HG02885 (cell line): Measurements from ENCODE around the gene FALEC.
A peak's percentile ranks its signal among the peaks of the same experiment; 100 is the strongest.
"Not testable (repeated sequence)": the region's sequence is repeated elsewhere in the genome, so short reads cannot be mapped to it uniquely, and the experiment has no call there.

ENCODE experiments used
- ATAC-seq: cut with Tn5 transposase; IDR thresholded peaks from one replicate; pipeline ENCODE4 v1.9.1; 2021; ENCODE audit warnings: mild to moderate bottlenecking; ENCODE audit not compliant: unreplicated experiment, poor library complexity

The FALEC gene

DNA sequence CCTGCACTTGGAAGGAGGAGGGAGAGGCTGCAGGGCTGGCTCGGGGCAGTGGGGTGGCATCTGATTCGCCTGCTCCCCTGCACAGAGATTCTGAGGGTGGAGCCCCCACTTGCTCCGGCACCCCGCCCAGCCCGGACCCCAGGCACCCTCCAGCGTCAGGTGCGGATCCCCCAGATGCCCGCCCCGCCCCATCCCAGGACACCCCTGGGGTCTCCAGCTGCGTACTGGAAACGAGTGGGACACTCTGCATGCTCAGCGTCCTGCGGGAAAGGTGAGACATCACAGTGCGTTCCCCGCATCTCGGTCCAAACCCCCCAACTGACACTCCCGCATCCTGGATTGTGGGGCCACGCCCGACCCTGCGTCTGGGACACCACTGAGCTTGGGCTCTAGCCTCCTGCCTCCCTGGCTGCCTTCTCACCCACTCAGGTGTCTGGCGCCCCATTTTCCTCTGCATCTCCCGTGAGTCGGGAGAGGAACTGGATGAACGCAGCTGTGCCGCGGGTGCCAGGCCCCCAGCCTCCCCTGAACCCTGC lies 41.6 kb downstream of the FALEC start:
- ATAC-seq, result no peak

DNA sequence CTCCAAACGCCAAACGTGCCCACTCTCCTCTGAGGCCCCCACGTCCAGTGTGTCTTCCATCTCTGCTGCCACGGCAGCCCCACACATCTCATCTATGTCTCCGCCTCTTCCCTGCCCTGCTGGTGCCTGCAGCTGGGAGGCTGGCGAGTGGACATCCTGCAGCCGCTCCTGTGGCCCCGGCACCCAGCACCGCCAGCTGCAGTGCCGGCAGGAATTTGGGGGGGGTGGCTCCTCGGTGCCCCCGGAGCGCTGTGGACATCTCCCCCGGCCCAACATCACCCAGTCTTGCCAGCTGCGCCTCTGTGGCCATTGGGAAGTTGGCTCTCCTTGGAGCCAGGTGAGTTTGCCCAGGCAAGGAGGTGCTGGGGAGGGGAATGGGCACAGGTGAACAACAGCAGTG lies 42.3 kb downstream of the FALEC start:
- no peak for ATAC-seq

DNA sequence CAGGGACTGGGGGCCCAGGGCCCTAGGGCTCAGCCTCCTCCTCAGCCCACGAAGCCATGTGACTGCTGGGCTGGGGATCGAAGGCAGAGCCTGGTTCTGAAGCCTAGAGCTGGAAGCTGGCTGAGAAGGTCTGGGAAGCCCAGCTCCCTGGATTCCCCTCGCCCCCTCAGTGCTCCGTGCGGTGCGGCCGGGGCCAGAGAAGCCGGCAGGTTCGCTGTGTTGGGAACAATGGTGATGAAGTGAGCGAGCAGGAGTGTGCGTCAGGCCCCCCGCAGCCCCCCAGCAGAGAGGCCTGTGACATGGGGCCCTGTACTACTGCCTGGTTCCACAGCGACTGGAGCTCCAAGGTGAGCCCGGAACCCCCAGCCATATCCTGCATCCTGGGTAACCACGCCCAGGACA lies 42.8 kb downstream of the FALEC start:
- ATAC-seq, result no peak

DNA sequence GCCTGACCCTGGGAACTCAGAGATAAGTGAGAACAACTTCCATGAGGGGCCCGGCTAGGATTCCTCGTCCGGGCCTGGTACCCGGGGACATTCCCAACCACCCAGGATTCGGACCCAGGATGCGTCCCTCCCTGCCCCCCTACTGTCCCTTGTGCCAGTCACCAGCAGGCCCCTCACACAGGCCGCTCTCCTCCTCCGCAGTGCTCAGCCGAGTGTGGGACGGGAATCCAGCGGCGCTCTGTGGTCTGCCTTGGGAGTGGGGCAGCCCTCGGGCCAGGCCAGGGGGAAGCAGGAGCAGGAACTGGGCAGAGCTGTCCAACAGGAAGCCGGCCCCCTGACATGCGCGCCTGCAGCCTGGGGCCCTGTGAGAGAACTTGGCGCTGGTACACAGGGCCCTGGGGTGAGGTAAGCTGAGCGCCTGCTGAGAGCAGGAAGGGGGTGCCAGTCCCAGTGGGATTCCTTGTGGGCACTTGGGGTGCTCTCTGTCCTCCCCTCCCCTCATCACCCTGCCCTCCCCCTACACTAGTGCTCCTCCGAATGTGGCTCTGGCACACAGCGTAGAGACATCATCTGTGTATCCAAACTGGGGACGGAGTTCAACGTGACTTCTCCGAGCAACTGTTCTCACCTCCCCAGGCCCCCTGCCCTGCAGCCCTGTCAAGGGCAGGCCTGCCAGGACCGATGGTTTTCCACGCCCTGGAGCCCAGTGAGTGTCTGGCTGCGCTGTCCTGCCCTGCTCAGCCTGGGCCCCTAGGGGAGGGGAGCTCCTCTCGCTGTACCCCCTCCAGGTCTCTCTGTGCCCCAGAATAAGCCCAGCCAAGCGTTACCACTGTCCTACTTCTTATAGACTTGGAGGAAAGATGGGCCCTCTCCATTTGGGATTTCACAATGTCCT lies 43.5 kb downstream of the FALEC start:
- ATAC-seq, result no peak

DNA sequence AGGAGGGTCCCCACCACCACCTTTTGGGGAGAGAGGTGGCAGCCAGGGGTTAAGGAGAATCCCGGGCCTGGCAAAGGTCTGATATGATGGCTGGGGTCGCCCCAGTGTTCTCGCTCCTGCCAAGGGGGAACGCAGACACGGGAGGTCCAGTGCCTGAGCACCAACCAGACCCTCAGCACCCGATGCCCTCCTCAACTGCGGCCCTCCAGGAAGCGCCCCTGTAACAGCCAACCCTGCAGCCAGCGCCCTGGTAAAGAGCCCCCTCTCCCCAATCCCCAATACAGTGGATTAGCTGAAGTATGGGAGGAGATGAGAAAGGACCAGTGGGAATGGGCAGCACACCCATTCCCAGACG lies 44.1 kb downstream of the FALEC start:
- no peak for ATAC-seq

DNA sequence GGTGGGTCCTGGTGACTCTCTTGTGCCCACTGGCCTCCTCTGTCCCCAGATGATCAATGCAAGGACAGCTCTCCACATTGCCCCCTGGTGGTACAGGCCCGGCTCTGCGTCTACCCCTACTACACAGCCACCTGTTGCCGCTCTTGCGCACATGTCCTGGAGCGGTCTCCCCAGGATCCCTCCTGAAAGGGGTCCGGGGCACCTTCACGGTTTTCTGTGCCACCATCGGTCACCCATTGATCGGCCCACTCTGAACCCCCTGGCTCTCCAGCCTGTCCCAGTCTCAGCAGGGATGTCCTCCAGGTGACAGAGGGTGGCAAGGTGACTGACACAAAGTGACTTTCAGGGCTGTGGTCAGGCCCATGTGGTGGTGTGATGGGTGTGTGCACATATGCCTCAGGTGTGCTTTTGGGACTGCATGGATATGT lies 44.5 kb downstream of the FALEC start:
- ATAC-seq, result no peak

DNA sequence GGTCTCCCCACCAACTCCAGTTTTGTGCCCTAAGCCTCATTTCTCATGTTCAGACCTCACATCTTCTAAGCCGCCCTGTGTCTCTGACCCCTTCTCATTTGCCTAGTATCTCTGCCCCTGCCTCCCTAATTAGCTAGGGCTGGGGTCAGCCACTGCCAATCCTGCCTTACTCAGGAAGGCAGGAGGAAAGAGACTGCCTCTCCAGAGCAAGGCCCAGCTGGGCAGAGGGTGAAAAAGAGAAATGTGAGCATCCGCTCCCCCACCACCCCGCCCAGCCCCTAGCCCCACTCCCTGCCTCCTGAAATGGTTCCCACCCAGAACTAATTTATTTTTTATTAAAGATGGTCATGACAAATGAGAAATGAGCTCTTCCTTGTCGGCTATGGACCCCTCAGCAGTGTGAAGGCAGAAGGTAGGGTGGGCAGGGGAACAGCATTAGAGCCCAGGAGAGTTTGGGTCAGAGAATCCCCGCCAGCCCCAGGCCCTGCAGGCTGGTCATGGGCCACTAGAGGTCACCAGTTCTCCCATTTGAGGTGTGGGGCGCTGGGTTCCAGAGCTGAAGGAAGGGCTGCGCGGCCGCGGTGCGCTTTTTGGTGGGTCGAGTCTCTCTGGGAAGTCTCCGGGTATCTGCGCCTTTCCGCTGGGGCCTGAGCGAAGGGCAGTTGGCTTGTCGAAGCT lies 45.2 kb downstream of the FALEC start:
- ATAC-seq, result peak; percentile 40

DNA sequence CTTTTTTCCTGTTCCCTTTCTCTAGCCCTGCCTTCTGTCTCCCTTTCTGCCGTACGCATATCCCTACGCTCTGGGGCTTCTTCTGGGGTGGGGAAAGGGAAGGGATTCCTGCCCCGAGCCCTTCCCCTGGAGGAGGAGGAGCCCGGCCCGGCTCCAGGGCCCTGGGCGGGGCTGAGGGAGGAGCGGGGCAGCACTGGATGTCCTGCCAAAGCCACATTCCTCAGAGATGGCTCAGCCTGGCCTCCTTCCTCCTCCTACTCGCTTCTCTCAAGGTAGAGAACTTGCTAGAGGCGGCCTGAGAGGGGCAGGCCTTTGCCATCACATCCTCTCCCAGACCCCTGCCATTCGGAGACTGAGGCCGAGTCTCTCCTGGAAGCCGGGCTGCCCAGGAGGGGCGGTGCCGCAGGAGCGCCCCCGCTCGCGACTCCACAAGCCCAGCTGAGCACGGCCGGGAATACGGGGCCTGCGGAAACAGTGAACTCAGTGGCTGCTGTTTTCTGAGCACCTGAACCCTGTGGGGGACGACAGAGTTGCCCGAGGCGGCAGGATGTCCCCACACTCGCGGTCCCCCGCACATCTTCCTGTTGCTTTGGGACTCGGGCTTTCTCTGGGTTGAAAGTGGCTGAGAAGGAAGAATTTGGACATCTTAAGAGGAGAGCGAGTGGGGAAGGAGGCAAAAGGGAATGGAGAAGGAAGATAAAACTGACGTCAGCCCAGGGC lies 45.9 kb downstream of the FALEC start:
- ATAC-seq, result peak; percentile 22

DNA sequence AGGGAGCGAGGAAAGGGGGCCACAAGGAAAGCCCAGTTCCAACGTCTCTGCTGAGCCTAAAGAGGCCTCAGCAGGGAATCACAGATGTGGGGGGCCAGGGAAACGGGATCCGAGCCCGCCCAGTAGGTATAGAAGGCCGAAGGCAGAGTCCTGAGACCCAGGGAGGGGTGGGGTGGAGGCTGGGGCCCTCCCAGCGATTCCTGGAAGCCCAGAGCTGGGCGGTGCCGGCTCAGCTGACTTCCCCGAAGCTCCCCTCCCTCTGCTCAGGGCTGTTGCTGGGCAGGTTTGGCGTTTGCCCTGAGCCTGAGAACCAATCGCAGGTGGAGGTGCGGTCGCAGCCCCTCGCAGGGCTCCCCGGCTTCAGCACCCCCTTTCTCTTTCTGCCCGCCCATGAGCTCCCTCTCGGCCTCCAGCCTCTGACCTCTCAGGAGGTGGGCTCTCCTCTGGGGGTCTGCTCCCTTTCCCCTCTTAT lies 46.5 kb downstream of the FALEC start:
- peak; percentile 39 for ATAC-seq

DNA sequence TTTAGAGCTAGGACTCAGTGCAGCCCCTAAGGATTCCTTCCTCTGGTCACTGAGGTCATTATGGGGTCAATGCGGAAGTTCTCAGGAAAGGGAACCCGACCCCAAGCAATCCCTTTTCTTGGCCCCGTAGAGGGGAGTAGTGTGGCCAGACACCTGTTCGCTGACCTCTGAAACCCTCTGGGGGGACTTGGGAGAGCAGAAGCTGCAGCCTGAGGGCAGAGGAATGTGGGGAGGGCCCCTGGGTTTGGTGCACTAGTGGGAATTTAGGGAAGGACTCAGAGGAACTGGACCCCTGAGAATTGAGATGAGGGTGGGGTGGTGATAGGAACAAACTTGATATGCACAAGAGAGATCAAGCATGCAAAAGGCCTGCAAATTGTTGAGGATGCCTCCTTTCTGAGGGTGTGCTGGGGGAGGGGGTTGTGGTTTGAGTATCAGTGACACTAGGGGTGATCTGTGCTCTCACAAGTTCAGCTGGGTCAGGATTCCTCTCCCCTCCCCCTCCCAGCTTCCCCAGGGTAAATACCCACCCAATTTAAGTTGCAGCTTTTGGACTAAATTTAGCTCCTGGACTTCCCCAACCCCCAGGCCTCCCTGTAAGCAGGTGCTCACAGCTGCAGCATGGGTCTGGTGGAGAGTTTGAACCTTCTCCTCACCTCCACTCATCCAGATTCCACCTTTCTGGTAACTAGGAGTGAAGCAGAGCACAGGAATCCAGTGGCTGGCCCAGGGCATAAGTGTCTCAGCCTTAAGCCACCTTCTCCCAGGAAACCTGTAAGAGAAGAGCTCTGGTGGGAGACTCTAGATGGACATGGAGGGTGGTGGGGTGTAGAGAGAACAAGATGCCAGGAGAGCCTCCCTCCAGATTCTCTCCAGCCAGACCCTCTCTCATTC lies 47.1 kb downstream of the FALEC start:
- ATAC-seq, result peak; percentile 39

DNA sequence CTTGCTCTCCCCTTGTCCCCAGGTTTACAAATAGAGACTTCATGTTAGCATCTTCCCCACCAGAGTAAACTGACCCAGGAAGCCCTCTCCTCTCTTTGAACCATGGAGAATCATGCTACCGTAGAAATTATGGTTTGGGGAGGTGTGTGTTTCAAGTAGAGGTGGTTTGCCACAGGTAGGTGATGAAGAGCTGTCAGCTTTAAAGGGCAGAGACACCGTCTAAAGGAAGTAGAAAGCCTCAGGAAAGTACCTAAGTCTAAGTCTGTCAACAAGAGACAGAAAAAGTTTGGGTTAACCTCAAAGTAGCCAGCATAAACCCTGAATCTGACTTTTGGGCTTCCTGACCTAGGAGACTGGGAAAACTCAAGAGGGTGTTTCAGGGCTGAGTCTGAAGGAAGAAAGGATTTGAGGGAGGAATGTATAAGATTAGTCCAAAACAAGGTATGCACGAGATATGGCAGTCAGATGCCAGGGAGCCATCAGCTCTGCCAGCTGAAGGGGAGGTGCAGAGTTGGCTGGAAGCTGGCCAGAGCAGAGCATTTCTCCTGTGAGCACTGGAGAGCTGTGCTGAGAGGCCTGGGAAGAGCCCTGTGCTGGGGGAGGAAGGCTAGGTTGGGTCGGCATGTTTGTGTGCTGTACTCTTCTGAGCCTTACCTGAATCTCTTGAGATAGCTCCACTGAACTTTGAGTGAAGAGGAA lies 47.9 kb downstream of the FALEC start:
- ATAC-seq, result peak; percentile 23

DNA sequence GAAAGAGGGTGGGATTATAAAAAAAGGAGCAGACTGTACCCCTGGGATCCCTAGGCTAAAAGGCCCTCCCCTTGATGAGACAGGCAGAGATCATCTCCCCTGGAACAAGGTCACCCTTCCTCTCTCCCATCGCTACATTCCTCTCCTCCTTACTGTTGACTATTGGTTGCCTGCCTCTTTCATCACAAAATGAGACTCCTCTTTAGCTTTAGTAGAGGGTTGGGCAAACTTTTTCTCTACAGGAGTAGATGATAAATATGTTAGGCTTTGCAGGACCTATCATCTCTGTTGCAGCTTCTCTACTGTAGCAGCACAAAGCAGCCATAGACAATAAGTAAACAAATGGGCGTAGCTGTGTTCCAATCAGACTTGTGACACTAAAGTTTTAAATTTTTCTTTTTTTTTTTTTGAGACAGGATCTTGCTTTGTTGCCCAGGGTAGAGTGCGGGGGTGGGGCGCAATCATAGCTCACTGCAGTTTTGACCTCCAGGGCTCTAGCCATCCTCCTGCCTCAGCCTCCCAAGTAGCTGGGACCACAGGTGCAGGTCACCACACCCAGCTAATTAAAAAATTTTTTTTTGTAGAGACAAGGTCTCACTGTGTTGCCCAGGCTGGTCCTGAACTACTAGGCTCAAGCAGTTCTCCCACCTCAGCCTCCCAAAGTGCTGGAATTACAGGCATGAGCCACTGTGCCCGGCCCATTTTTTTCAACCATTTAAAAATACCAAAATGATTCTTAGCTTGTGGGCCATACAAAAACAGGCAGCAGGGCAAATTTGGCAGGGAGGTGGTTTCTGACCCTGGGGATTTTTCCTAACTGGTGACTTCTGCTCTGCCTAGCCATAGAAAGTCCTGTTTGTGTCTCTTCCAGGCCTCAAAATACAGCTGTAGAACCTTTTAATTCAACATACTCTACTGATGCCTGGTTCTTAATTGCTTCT lies 48.8 kb downstream of the FALEC start:
- ATAC-seq, result no peak

DNA sequence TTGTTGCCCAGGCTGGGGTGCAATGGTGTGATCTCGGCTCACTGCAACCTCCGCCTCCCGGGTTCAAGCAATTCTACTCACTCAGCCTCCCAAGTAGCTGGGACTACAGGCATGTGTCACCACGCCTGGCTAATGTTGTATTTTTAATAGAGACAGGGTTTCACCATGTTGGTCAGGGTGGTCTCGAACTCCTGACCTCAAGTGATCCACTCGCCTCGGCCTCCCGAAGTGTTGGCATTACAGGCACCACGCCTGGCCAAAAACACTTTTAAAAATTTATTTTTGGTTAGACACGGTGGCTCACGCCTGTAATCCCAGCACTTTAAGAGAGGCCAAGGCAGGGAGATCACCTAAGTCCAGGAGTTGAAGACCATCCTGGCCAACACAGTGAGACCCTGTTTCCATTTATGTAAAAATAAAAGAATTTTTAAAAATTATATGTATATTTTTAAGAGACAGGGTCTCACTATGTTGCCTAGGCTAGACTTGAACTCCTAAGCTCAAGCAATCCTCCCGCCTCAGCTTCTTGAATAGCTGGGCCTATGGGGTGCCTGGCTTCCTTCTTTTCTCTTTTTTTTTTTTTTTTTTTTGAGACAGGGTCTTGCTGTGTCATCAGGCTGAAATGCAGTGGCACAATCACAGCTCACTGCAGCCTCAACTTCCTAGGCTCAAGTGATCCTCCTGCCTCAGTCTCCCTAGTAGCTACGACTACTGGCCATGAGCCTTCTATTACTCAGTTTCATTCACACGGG lies 49.9 kb downstream of the FALEC start:
- not testable (repeated sequence) for ATAC-seq

DNA sequence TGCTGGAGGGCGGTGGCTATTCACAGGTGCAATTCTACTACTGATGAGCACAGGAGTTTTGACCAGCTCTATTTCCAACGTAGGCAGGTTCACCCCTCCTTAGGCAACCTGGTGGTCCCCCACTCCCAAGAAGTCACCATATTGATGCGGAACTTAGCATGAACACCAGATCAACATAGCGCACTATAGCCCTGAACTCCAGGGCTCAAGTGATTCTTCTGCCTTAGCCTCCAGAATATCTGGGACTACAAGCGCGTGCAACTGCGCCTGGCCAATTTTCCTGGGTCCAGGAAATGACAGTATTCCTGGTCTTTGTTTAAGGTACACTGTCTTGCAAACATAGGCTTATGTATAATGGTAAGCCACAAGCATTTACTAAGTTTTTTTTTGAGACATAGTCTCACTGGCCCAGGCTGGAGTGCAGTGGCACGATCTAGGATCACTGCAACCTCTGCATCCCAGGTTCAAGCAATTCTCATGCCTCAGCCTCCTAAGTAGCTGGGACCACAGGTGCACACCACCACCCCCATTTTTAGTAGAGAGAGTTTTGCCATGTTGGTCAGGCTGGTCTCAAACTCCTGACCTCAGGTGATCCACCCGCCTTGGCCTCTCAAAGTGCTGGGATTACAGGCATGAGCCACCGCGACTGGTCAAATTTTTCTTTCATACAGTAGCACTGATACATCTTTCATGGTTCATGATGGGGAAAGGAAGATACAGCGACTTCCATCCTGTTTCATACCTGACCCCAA lies 51.2 kb downstream of the FALEC start:
- ATAC-seq, result no peak

DNA sequence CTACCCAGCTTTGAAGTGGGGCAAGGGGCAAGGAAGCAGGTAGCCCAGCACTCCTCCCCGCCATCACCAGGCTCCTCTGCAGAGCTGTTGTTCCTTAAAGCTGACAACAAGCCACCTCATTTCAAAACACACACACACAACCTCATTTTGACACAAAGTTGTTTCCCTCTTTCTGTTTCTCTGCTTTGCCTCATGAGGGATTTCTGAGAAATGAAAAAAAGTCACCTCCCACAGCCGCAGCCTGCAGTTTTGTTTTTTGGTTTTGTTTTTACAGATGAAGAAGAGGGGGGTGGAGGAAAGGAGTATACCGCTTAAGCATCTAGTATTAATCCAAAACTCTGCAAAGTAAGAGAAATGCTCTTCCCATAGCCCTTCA lies 51.8 kb downstream of the FALEC start:
- peak; percentile 34 for ATAC-seq

DNA sequence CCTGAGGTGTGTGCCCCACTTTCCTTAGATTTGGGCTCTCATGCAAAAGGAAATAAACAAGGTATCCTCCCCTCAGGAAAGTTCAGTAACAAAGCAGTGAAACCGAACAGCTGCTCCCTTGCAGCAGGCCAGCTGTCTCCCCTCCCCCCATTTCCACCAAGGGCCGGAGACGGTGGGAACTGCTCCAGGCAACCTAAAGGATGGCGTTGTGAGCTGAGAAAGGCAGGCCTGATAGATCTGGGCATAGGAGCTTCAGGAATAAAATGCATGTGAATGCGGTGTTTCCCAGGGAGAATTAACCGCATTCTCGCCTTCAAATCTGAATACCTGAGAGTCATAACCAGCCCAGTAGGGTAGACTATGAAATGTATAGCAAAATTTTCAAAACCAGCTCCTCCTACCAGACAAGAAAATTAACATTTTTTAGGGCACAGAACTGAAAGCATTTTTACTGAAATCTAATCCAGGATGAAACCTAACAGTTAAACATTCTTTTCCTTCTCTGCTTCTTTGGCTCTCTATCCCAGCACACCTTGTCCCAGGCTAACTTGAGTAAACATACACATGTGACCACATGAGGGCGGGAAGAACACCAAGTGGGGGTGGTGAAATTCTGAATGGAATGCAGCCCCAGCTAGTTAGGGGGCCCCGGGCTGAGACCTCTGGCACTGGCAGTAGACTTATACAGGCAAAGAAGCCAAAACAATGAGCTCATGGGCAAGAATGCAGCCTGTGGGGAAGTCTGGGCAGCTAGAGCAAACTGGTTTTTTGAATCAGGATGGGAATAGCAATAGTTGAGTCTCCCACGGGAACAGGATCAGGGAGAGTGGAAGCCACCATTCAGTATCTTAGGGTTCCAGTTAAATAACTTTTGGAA lies 52.4 kb downstream of the FALEC start:
- peak; percentile 20 for ATAC-seq
